HG03108 (cell line): Measurements from ENCODE around the gene OTX2.

Experiments used
- ATAC-seq: cut with Tn5 transposase; IDR thresholded peaks from one replicate; pipeline ENCODE4 v1.9.1; 2021; ENCODE audit warnings: moderate library complexity; ENCODE audit not compliant: unreplicated experiment

OTX2 gene

GRCh38 chr14:56812364-56813141 is 2.3 kb upstream of the OTX2 start:
- no peak for ATAC-seq

- ATAC-seq: no peak
Measured at GRCh38 chr14:56811593-56812363, 1.5 kb upstream of the OTX2 start.

- no peak for ATAC-seq
Measured at GRCh38 chr14:56810836-56811592, 735 bp upstream of the OTX2 start.

- no peak for ATAC-seq
Measured at GRCh38 chr14:56809270-56810146, 771 bp downstream of the OTX2 start.

- ATAC-seq: no peak
Measured at GRCh38 chr14:56808383-56809269, 1.7 kb downstream of the OTX2 start.

GRCh38 chr14:56808110-56808382 is 2.2 kb downstream of the OTX2 start:
- no peak for ATAC-seq

- no peak for ATAC-seq
Measured at GRCh38 chr14:56807386-56808109, 2.7 kb downstream of the OTX2 start.

GRCh38 chr14:56806760-56807159 is 3.5 kb downstream of the OTX2 start:
- no peak for ATAC-seq

- no peak for ATAC-seq
Measured at GRCh38 chr14:56805992-56806727, 4.1 kb downstream of the OTX2 start.

- no peak for ATAC-seq
Measured at GRCh38 chr14:56805201-56805991, 4.9 kb downstream of the OTX2 start.

GRCh38 chr14:56803816-56804535 is 6.3 kb downstream of the OTX2 start:
- no peak for ATAC-seq

- no peak for ATAC-seq
Measured at GRCh38 chr14:56801920-56802319, 8.4 kb downstream of the OTX2 start.

- no peak for ATAC-seq
Measured at GRCh38 chr14:56799343-56799645, 11.0 kb downstream of the OTX2 start.

- ATAC-seq: no peak
Measured at GRCh38 chr14:56798447-56799342, 11.6 kb downstream of the OTX2 start.

- ATAC-seq: no peak
Measured at GRCh38 chr14:56797569-56798446, 12.5 kb downstream of the OTX2 start.
